Measurements from ENCODE around the gene SGCD.

DNA sequence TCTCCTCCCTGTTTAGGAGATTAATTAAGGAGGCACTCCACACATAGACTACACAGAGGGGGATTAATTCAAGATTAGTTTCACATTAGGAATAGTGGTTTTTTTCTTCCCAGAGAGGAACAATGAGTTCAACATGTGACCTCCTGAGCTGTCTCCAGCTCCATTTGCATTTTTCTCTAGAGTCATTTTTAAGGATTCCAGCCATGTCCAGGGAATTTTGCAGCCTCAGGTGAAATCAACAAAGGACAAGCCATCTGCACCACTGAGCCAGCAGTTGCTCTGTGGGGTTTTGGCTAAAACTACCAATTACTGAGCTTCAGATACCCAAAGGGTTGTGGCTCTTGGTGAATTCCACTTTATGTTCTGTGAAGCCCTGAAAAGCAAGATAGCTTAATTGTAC is 264.7 kb downstream of the SGCD start:
- no peak for TF ChIP-seq CTCF (IDR thresholded peaks at IDR 0.05; ENCODE audit: low read depth, low read length)
- no peak for TF ChIP-seq EZH2phosphoT487 (IDR thresholded peaks at IDR 0.05; ENCODE audit: low read depth)
